NT2/D1 (cell line): Measurements from ENCODE around the gene NUDT19.

ENCODE experiments used
- SUZ12 ChIP-seq: IDR thresholded peaks from 2 replicates; pipeline ENCODE4 v1.6.1; 2011; ENCODE audit not compliant: insufficient read length, insufficient read depth; ENCODE audit errors: extremely low read depth
- YY1 ChIP-seq: IDR thresholded peaks from 2 replicates; pipeline ENCODE4 v1.6.1; 2011; ENCODE audit not compliant: insufficient read length, insufficient read depth
- ZNF274 ChIP-seq: IDR thresholded peaks from 2 replicates; pipeline ENCODE4 v1.6.1; 2011; ENCODE audit warnings: mild to moderate bottlenecking, low read depth, low read length

GRCh38 chr19:32669310-32669709 lies 22.3 kb upstream of the NUDT19 start:
- TF ChIP-seq YY1 (no peak), ZNF274 (no peak), SUZ12 (no peak)
